HG03432 (cell line): ENCODE results near the gene RIPOR3.
"Not testable (repeated sequence)": the region's sequence is repeated elsewhere in the genome, so short reads cannot be mapped to it uniquely, and the experiment has no call there.

ENCODE experiments used
- ATAC-seq: cut with Tn5 transposase; IDR thresholded peaks from one replicate; pipeline ENCODE4 v1.9.1; 2021; ENCODE audit warnings: mild to moderate bottlenecking, moderate library complexity; ENCODE audit not compliant: unreplicated experiment

The RIPOR3 gene

DNA sequence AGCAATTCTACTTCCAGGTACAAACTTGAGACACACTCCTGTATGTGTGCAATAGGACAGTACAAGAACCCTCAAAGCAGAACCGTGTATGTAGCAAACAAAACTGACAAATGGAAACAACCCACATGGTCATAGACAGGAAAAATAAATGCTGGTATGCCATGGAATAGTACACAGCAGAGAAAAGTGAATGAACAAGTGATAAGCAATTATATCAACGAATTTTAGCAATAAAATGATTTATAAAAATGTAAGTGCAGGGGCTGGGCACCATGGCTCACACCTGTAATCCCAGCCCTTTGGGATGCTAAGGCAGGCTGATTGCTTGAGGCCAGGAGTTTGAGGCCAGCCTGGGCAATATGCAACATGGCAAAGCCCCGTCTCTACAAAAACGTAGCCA, 9.3 kb downstream of the RIPOR3 start:
- no peak for ATAC-seq

DNA sequence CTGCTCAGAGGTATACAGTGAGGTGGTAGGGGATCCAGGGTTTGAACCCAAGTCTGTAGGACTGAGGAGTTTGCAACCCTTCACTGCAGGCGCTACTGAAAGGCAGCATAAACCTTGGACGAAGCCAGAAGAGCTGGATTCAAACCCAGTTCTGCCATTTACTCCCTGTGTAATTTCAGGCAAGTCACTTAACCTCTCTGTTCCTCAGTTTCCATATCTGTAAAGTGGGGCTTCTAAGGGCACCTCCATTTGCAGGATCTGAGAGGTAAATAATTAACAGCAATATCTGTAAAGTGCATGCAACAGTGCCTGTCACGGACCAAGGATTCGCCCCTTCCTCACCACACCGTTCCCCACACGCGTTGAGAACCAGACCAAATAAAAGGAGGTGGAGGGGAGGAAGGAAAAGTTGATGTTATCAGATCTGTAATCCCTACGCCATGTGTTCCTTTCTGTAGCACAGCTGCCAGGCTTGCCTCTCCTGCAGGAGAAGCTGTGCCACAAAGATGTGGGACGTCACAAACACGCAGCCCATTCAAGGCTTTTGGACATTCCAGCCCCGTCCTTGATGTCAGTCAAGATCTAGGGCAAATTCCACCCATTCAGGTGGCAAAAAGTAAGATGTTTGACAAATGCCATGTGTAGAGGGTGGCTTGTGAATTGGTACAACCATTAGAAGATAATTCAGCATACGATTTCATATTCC, 9.8 kb downstream of the RIPOR3 start:
- ATAC-seq, result no peak

DNA sequence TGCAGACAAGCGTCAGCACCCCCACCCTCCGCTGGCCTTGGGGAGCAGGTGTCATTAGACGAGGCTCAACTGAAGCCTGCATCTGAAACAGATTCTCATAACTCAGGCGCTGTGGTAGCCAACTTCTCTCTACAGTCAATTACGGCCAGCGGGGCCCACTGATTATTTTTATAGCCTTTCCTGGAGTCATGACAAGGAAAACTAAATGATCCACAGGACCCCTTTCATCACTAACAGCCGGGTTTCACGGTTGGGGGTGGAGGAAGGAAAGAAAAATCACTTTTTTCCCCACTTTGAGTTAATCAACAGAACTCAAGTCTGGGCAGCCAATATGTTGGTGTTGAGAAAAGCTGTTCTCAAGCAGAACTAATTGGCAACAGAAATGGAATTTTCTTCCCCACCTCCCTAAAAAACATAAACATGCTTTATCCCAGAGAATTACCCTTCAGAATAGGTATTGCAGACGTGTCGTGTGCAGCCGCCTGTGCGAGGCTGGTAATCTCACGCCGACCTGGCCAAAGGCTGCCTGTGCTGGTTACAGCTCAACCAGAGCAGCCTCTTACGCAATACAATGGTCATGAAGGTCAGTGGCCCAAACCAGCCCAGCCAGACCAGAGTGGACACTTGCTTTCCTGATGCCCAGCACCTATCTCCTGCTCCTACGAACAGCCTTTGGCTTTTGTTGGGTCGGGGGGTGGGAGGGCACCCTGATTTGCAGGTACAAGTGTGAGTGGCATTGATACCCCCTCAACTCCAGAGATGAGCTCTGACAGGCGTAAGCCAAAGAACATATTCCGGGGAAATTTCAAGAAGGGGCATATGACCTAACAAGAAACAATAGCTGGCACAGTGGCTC, 11.0 kb downstream of the RIPOR3 start:
- ATAC-seq, result no peak

DNA sequence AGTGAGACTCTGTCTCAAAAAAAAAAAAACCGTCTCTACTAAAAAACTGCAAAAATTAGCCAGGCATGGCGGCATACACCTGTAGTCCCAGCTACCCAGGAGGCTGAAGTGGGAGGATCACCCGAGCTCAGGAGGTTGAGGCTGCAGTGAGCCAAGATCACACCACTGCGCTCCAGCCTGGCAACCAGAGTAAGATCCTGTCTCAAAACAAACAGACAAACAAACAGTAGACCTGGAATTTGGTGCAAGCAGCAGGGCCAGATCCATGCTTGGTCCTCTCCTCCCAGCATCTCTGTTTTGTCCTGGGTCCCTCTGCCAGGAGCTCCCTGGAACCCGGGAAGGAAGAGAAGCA, 11.6 kb downstream of the RIPOR3 start:
- ATAC-seq, result no peak

DNA sequence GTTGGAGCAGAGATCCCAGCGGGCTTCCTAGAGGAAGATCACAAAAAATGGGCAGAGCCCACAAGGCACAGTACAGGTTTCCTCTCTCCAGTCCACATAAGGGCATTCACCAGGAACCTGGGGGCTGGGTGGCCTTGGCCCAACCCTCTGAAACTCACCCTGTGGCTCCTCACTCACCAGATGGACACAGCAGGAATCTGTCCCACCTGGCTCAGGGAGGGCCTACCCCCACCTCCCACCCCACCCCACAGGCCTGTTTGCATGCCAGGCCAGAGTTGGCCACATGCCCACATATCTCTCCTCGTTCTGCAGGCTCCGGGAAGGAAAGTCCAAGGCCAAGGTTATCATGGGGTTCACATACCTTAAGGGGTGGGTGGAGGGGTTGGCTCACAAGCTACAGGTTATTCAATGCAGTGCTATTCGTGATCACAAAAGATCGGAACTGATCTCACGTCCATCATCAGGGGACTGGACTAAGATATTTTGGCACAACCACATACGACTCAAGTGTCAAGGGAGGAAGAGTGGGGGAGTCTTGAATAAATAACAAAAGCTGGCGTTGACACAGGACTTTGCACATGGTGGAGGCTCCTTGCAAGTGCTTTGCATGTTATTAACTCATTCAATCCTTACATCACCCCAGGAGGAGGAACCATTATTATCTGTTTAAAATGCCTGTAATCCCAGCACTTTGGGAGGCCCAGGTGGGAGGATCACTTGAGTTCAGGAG, 13.0 kb downstream of the RIPOR3 start:
- ATAC-seq, result no peak

DNA sequence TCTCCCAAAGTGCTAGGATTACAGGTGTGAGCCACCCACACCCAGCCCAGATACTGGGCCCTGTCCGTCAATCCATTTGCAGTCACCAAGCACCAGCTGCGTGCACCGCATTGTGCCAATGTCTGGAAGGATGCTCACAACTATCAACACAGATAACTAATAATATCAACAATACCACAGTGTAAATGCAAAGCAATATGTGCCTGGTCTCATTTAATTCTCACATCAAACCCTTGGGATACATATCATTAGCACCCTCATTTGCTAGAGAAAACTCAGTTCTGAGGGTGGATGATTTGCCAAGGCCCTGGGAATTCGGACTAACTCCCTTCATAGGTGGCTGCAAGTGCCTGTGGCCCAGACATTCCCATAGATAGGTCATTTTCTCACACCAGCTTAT, 14.5 kb downstream of the RIPOR3 start:
- ATAC-seq, result no peak

DNA sequence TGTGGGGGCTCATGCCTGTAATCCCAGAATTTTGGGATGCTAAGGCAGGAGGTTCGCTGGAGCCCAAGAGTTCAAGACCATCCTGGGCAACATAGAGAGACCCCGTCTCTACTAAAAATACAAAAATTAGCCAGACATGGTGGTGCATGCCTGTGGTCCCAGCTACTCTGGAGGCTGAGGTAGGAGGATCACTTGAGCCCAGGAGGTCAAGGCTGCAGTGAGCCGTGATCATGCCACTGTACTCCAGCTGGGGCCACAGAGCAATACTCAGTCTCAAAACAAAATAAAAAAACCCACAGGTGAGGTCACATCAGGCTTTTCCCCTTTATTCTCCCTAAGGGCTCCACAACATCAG, 15.0 kb downstream of the RIPOR3 start:
- ATAC-seq, result not testable (repeated sequence)

DNA sequence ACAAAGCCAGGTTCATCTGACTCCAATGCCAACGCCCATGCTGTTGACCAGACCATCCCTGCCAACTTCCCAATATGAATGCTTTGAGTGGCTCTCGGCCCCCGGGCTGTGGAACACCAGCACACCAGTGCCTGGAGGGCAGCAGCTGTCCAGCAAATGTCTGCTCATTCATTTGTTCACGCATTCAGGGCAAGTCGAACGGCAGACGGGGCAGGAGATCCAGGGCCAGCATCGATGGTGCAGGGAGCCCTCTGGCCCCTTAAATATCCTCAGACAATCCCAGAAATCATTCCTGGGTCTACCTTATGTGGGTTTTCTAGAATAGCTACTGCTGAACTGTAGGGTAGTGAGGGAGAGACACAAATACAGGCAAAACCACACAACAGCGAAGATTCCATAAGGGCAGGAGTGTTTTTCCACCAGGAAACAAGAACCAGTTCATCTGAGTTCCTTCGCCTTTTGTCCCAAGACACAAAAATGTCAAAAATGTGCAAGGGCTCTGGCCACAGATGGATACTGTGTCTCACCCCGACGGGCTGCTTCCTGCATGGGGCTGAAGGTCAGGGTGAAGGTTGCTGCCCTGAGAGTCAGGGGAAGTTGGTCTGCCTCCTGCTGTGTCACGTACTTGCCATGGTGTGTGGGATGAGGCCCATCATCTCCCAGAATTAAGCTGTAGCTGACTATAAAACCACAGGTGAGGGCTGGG, 15.5 kb downstream of the RIPOR3 start:
- ATAC-seq, result no peak

DNA sequence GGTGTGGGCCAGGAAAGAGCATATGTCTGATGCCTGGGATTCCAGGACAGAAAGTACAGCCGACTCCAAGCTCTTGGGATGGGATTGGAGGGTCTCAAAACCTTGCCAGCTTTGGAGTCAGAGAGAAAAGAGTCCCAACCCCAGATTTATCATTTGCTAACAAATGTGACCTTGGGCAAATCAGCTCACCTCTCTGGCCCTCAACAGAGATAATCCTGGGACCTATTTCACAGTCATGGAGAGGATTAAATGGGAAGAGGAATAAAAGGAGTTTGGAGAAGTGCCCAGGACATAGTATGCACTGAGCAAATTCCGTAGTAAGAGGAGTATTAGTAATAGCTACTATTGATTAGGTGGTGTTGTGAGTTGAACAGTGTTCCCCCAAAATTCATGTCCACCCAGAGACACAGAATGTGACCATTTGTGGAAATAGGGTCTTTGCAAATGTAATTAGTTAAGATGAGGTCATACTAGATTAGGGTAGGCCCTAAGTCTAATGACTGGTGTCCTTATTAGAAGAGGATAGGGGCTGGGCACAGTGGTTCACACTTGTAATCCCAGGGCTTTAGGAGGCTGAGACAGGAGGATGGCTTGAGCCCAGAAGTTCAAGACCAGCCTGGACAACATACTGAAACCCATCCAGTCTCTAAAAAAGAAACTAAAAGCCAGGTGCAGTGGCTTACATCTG, 17.1 kb downstream of the RIPOR3 start:
- no peak for ATAC-seq

DNA sequence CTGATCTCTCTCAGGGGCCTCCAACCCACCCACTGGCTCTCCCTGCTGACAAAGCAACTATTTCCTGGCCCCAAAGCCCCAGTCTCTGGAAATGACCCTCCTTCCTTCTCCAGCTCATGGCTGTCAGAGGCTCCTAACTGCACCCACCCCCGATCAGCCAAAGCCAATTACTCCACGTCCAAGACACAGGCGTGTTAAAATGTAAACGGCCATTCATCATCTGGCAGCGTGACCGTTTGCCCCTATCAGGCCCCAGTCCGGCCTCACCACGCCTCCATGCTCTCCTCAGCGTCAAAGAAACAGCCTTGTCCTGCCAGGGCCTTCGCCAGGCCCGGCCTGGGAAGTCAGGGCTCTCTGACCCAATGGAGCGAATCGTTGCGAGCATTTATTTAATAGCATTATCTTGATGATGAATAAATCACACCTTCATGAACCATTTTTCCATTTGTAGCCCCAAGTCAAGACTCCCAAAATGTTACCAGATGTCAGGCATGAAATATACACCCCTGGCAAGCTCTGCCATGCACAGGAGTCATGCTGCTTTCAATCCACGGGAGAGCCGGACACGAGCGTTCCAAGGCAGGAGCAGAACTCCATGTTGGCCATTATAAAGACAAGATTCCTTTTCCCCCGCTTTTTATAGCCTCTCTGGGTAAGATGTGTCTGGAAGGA, 17.7 kb downstream of the RIPOR3 start:
- ATAC-seq, result no peak

DNA sequence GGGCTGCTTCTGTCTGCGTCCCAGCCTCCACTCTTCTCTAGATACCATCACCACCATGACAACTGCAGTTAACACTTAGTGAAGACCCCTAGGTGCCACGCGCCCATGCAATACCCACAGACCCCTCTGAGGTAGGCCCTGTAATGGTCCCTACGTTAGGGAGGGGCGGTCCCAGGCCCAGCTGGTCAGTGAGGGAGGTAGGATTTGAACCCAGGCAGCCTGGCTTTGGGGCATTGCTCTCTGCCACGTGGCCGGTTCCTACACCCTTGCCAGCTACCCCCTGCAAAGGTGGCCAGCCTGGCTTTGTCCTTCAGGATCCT, 18.2 kb downstream of the RIPOR3 start:
- ATAC-seq, result no peak

DNA sequence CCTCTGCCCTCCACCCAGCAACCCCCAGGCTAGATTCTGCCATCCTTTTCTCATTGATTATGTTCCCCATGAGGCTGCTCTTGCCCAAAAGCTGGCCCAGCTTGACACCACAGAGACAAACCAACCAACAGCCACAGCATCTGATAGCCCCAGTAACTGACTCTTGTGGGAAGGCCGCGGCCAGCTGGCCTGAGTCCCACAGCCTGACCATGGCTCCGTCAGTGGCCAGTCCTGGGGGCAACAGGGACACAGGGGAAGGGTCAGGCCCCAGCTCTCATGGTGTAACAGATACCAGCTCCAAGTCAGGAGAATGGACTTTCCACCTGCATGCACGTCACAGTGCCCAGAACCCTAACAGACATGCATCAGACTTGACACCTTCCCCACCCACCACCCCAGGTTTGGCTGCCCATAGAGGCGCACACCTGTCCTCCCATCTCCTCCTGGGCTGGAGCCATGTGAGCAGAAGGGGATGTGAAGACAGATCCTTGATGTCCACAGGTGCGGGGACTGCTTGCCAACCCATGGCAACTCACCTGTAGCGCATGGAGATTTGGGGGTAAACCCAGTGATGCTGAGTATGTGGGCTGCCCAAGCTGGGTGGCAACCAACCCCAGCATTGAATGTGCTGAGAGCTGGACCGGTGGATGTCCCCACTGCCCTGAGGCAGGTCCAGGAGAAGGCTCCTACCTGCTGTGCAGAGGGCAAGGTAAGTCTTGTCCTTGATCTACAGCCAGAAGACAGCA, 18.8 kb downstream of the RIPOR3 start:
- ATAC-seq, result no peak

DNA sequence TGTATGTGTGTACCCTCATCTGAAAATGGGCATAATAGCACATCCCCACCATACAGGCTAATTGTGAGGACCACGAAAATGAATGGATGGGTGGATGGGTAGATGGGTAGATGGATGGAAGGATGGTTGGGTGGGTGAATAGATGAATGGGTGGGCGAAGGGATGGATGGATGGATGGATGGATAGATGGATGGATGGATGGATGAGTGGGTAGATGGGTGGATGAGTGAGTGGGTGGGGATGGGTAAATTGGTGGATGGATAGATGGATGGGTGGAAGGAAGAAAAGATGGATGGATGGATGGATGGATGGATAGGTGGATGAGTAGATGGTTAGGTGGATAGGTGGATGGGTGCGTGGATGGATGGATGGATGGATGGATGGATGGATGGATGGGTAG, 19.7 kb downstream of the RIPOR3 start:
- no peak for ATAC-seq

DNA sequence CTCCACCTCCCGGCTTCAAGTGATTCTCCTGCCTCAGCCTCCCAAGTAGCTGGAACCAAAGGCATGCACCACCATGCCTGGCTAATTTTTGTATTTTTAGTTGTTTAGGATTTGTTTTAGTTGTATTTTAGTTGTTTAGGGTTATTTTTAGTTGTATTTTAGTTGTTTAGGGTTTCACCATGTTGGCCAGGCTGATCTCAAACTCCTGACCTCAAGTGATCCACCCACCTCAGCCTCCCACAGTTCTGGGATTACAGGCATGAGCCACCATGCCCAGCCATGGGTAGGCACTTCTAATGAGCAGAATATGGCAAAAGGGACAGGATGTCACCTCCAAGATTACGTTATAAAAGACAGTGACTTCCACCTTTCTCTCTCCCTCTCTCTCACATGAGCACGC, 20.3 kb downstream of the RIPOR3 start:
- ATAC-seq, result not testable (repeated sequence)

DNA sequence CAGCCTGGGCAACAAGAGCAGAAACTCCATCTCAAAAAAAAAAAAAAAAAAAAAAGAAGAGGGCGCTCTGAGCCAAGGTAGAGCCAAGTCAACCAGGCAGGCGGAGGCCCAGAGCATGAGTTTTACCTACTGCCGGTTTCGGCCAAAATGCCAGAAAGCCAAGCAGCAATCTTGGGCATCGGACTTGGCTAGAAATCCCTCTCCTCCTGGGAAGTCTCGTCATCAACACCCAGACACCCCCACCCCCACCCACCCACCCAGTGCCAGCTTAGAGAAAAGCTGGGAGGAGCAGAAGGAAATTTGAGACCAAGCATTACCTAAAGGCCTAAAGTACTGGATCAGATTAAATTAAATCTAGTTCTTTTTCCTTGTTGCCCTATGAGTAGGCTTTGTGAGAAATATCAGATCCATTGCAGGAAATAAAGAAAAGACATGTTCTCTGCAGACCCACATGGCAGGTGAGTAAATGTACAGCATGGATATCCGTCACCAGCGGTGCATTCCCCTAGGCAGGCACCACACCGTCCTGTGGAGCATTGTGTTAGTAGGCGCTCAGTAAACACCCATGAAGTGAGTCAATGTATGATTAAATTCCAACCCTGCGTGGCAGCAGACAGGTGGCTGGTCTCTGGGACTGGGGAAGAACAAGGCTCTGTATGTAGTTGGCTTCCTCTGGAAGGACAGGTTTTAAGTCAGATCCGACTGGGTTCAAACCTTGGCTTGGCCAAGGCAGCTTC, 21.0 kb downstream of the RIPOR3 start:
- no peak for ATAC-seq

DNA sequence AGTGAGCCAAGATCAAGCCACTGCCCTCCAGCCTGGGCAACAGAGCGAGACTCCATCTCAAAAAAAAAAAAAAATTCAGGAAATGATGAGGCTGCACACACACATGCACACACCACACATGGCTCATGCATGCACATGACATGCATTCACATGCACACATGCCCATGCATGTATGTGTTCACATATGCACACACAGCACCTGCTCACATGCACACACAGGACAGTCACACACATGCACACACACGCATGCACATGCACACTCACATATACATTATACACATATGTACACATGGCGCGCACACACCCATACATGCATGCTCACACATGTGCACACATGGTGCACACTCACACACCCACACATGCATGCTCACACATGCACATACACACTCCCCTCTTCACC, 22.5 kb downstream of the RIPOR3 start:
- ATAC-seq, result no peak

DNA sequence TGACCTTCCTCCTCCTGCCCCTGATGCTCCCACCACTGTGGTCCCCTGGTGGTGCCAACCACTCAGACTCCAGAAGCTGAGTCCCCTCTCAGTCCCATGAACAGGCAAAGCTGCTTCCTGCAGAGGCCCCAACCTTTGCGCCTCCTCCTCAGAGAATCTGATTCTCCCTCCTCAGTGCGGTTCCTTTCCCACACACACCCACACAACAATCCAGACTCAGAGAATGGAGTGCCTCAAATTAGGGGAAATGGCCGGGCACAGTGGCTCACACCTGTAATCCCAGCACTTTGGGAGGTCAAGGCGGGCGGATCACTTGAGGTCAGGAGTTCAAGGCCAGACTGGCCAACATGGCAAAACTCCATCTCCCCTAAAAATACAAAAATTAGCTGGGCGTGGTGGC, 23.0 kb downstream of the RIPOR3 start:
- no peak for ATAC-seq

DNA sequence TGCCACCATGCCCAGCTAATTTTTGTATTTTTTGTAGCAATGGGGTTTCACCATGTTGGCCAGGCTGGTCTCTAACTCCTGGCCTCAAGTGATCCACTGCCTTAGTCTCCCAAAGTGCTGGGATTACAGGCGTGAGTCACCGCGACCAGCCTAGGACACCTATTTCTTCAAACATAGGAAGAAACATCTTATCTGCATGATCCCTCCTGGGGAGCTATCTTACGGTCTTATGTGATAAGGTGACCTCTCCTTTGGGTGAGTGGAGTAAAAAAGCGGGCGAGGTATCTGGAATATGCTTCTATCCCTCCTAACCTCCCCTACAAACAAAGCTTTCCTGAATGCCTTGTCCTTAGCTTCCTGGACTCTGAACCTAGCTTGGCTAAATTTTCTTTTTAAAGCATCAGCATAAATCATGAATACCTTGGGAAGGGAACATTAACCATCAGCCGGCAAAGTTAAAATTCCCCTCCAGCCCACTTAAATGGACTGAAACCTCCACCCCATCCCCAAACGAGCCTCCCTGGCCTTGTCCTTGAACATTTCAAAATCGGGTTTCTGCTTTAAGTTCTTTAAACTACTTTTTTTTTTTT, 24.5 kb downstream of the RIPOR3 start:
- no peak for ATAC-seq

DNA sequence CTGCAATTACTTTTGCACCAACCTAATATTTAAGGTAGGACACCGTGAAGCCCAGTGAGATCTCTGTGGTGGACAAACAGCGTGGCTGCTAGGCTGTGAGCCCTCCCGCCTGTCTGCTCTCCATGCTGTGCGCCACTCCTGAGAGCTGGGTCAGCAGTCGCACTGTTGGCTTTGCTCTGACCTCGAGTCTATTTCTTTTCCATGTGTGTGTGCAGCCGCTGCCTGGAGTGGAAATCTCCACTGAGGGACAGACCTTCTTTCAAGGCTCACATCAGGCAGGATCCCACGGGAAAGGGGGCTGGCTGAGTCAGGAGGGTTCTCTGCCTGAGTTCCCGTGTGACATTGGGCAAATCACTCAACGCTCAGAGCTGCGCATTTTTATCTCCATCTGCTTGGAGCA, 27.1 kb downstream of the RIPOR3 start:
- ATAC-seq, result no peak
